ENCODE data around the gene NUP88.
A peak's percentile ranks its signal among the peaks of the same experiment; 100 is the strongest.

DNA sequence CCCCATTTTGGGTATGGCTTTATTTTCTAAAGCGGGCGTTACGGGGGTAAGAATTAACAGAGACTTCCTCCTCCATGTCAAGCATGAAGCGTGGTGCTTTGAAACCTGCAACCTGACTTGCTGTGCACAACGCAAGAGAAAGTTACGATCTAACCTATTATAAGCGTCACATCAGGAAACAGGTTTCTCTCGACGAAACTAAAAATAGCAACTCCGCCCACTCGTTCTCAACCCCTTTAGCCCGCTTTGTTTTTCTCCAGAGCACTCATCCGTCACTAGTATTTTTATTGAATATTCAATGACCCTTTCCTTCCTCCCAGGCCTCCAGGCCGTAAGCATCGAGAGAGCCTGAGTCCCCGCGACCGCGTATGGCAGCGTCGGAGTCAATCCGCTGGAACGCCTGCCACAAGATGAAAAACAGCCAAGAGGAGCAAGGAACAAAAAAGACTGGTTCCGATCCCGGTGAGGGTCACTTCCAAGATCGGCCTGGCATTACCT lies 555 bp downstream of the NUP88 start:
- TF ChIP-seq POLR2AphosphoS5 (IDR thresholded peaks at IDR 0.05; ENCODE audit: low read depth, low read length) (peak; percentile 37; the same call in 1 of the 2 replicates), POLR2A (IDR thresholded peaks at IDR 0.05; ENCODE audit: low read depth, low read length) (no peak)

All from GM12892 (cell line).